Adrenal gland (tissue), 12 donors: ENCODE results near the gene PPP1R17. TPM values are rescaled to one million over a fixed set of nuclear protein-coding genes. Genes with fewer than 3 reads are reported as not detected.

Source experiments
- DNase-seq, 7 donors: peaks; one replicate each; pipeline ENCODE4 v3.0.0-alpha.2; 2019 to 2020
- H3K27ac ChIP-seq, 5 donors: fragments of 200-600 bp; sonication (generic) in 4 of 5; 1 replicate in 3 of 5; 2 replicates in 2 of 5; pipeline versions ENCODE4 v1.5.1 to v1.8.0; 2016 to 2020; ENCODE audit warnings: mild to moderate bottlenecking in 1 of 5
- H3K27me3 ChIP-seq: fragments of 200-600 bp; 2 replicates; pipeline ENCODE4 v1.8.0; 2021
- H3K36me3 ChIP-seq, 2 donors: fragments of 200-600 bp; replicated peaks in 1 of 2; 1 replicate in 1 of 2; 2 replicates in 1 of 2; pipeline versions ENCODE4 v1.5.1 to v1.8.0; 2018 to 2022
- H3K4me1 ChIP-seq, 2 donors: fragments of 200-600 bp; replicated peaks in 1 of 2; 1 replicate in 1 of 2; 2 replicates in 1 of 2; pipeline versions ENCODE4 v1.5.1 to v1.8.0; 2018 to 2021
- H3K4me3 ChIP-seq, 4 donors: fragments of 200-600 bp; sonication (generic) in 3 of 4; one replicate each; pipeline ENCODE4 v1.5.1; 2016 to 2018
- H3K9me3 ChIP-seq, 3 donors: fragments of 200-600 bp; sonication (generic) in 1 of 3; replicated peaks in 1 of 3; 1 replicate in 2 of 3; 2 replicates in 1 of 3; pipeline versions ENCODE4 v1.5.1 to v1.8.0; 2016 to 2021
- POLR2A ChIP-seq, 2 donors: fragments of 450-650 bp; IDR thresholded peaks; one replicate each; pipeline ENCODE4 v1.6.1; 2017; ENCODE audit warnings: antibody characterized with exemption in 2 of 2, mild to moderate bottlenecking in 2 of 2, moderate library complexity in 1 of 2
- WGBS, 4 donors: extraction: QIAGEN DNeasy Blood & Tissue Kit in 2 of 4; methylation state at CpG; one replicate each; pipeline versions ENCODE4 v1.1.5 to v1.1.7; 2013 to 2017; 5-methylcytosine and 5-hydroxymethylcytosine counted together
- intact Hi-C, 2 donors: fragments of 100-400 bp; cut with DNase I; formaldehyde crosslinking; loops; one replicate each; pipeline versions ENCODE4 v1.14.1 to v1.15.0; 2022 to 2023
- polyA plus RNA-seq, 3 donors: library from polyadenylated mRNA; stranded (reverse); fragments of 200-250 nt in 2 of 3; fragments of 350-450 nt in 1 of 3; fragmentation: Illumina TruSeq in 1 of 3; extraction: RNeasy Lipid Tissue Mini Kit (QIAGEN cat#74804) in 1 of 3; gene quantifications; one replicate each; pipeline ENCODE4 v1.2.3, GENCODE V29; 2013 to 2014
- total RNA-seq, 9 donors: library from RNA; depleted of rRNA in 4 of 9; stranded (reverse); fragments of >200 nt in 4 of 9; fragments of 120-200 nt in 1 of 9; fragmentation: NEBNext Ultra II Directional in 1 of 9; extraction: Animal tissue kit (Norgen Biotek cat#: 25700) in 1 of 9; gene quantifications; one replicate each; pipeline versions ENCODE4 v1.1.0 to v1.2.4, GENCODE V29; 2013 to 2023
- TF ChIP-seq, protein P1 (sequence below), 6 experiments: fragments of 450-650 bp in 4 of 6; fragments of 200-600 bp in 2 of 6; sonication (generic) in 1 of 6; IDR thresholded peaks; 1 replicate in 5 of 6; 2 replicates in 1 of 6; pipeline versions ENCODE4 v1.5.1 to v1.8.0; 2016 to 2021; ENCODE audit warnings: antibody characterized with exemption in 6 of 6, mild to moderate bottlenecking in 2 of 6, moderate library complexity in 1 of 6
- donor health status: healthy with polysubstance abuse.
- donor health status: Bipolar disorder and iron deficiency.
- donor health status: DM: yes; HTN: yes; CAD: no.
- donor health status: DM: no; HTN: no; CAD: no.
- donor health status: DM: no; HTN: no; CAD: no.
- donor health status: DM: yes; HTN: yes; CAD: no.

The PPP1R17 gene
- total and polyA plus RNA-seq, 12 donors: 0.14 to 6.2 (median 0.37) TPM; not detected in 3

DNA sequence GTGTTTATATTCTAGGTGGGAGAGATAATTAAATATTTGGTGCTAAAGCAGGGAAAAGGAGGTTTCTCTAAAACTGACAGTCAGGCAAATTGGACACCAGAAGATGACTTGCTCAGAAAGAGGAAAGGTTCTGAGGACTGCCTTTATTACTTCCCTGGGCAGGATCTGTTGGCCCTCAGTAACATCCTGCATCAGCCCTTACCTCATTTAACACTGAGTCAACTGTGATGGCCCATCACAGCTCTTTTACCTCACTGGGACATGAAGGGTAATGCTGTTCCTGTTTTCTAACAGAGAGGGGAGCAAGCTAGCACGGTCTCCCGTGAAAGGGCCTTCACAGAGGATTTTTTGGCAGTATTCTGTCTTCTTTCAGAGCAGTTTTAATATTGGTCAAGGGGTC is 12.0 kb downstream of the PPP1R17 start:
- no peaks in the 10 kb centered on the region for H3K36me3 ChIP-seq
- WGBS, 4 donors: 56 to 66% (median 58%) methylated on average over 2 of the region's 2 CpGs
- intact Hi-C loops: no loop called here

DNA sequence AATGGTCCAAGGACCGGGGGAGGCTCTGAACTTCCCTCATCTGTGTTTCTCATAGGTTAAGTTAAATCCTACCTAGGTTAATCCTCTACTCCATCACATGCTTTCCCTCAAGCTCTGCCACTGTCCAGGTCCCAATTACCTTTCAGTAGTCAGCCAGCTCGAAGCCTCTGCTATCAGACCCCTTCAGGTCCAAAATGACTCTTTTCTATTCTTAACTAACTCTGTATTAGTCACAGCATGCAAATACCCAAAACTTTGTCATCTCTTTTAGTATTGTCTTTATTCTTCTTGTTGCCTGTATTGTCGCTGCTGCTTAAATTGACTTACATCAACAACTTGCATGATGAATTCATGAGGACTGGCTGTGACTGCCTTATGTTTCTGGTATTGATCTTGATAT is 15.3 kb downstream of the PPP1R17 start:
- Histone ChIP-seq H3K4me3 (no peak overlapping the region), H3K27me3 (no peaks in the 10 kb centered on the region), H3K36me3 (no peaks in the 10 kb centered on the region), H3K4me1 (no peaks in the 10 kb centered on the region), H3K27ac (no peak overlapping the region), H3K9me3 (no peaks in the 10 kb centered on the region)
- WGBS, 4 donors: 73 to 92% (median 88%) methylated on average over 3 of the region's 3 CpGs
- DNase-seq: no peak
- intact Hi-C loops: no loop called here
- no peak for TF ChIP-seq POLR2A (IDR thresholded peaks at IDR 0.05)
- TF ChIP-seq, protein P1, sequence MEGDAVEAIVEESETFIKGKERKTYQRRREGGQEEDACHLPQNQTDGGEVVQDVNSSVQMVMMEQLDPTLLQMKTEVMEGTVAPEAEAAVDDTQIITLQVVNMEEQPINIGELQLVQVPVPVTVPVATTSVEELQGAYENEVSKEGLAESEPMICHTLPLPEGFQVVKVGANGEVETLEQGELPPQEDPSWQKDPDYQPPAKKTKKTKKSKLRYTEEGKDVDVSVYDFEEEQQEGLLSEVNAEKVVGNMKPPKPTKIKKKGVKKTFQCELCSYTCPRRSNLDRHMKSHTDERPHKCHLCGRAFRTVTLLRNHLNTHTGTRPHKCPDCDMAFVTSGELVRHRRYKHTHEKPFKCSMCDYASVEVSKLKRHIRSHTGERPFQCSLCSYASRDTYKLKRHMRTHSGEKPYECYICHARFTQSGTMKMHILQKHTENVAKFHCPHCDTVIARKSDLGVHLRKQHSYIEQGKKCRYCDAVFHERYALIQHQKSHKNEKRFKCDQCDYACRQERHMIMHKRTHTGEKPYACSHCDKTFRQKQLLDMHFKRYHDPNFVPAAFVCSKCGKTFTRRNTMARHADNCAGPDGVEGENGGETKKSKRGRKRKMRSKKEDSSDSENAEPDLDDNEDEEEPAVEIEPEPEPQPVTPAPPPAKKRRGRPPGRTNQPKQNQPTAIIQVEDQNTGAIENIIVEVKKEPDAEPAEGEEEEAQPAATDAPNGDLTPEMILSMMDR (IDR thresholded peaks at IDR 0.05): no peak

More for the DNA sequence above, 12.0 kb downstream of the PPP1R17 start:
- Histone ChIP-seq H3K4me3 (no peak overlapping the region), H3K4me1 (no peaks in the 10 kb centered on the region), H3K9me3 (no peaks in the 10 kb centered on the region), H3K27me3 (no peaks in the 10 kb centered on the region), H3K27ac (no peak overlapping the region)
- DNase-seq: no peak
- TF ChIP-seq, protein P1 (IDR thresholded peaks at IDR 0.05): no peak
- TF ChIP-seq POLR2A (IDR thresholded peaks at IDR 0.05): no peak

DNA sequence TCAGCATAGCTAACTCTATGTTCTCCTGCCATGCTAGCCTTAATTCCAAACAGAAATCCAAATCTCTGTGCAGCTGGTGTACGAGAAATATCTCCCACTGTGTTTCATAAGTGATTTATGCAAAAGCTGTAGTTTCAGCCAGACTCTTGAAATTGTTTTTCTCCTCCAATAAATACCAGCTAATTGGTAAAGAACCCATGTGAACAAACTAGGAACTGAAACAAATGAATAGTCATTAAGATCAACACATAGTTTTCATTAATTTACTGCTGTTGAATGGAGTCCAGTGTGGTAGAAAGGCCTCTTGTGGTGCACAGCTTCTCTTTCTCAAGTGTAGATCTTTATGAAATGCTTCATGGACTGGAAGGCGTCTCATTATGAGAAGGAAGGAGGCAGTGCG is 18.4 kb downstream of the PPP1R17 start:
- DNase-seq: no peak
- Histone ChIP-seq H3K4me1 (no peaks in the 10 kb centered on the region), H3K36me3 (no peaks in the 10 kb centered on the region), H3K27ac (no peak overlapping the region), H3K4me3 (no peak overlapping the region), H3K9me3 (no peaks in the 10 kb centered on the region), H3K27me3 (no peaks in the 10 kb centered on the region)
- TF ChIP-seq POLR2A (IDR thresholded peaks at IDR 0.05): no peak
- TF ChIP-seq, protein P1 (IDR thresholded peaks at IDR 0.05): no peak
- WGBS, 4 donors: 81 to 87% (median 85%) methylated on average over 3 of the region's 3 CpGs
- intact Hi-C loops: no loop called here

DNA sequence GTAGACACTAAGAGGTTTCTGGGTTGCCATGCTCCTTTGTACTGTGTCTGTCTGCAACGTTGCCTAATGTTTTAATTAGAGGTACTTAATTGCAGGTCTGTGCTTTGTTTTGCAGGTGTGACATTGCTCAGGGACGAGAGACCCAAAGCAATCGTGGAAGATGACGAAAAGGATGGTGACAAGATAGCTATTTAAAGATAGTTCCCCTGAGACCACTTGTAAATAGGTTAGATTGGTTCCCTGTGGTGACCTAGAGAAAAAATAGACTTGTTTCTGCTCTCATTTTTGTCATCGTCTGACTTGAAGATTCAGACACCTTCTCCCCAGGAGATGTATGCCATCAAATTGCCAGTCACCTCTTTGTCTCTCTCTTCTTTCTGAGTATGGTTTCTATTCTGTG is 20.1 kb downstream of the PPP1R17 start:
- Histone ChIP-seq H3K36me3 (no peaks in the 10 kb centered on the region), H3K4me3 (no peak overlapping the region), H3K27ac (no peak overlapping the region), H3K27me3 (no peaks in the 10 kb centered on the region), H3K4me1 (no peaks in the 10 kb centered on the region), H3K9me3 (no peaks in the 10 kb centered on the region)
- TF ChIP-seq POLR2A (IDR thresholded peaks at IDR 0.05): no peak
- TF ChIP-seq, protein P1 (IDR thresholded peaks at IDR 0.05): no peak
- intact Hi-C loops: no loop called here
- DNase-seq: no peak
- 48 to 58% (median 53%) methylated on average over 5 of the region's 5 CpGs for WGBS, 4 donors
